Activated naive CD8-positive, alpha-beta T cell treated with anti-CD3 and anti-CD28 coated beads, Interleukin-2, amount 50 U/mL, for 24 hours (primary cell): Measurements from ENCODE around the gene ZG16.

Experiments
- ATAC-seq: fragments of 150-1000 bp; cut with Tn5 transposase; one replicate; pipeline ENCODE4 v1.10.0; 2021
- DNase-seq: peaks from one replicate; pipeline ENCODE4 v3.0.0; 2021
- H3K27ac Mint-ChIP-seq: one replicate; pipeline ENCODE4 v1.8.0; 2021; ENCODE audit warnings: mild to moderate bottlenecking, mixed read lengths
- H3K27me3 Mint-ChIP-seq: one replicate; pipeline ENCODE4 v1.8.0; 2021; ENCODE audit warnings: mixed read lengths
- H3K36me3 Mint-ChIP-seq: one replicate; pipeline ENCODE4 v1.8.0; 2021; ENCODE audit warnings: low read depth, mixed read lengths
- H3K4me1 Mint-ChIP-seq: one replicate; pipeline ENCODE4 v1.8.0; 2021; ENCODE audit warnings: mixed read lengths
- H3K4me3 Mint-ChIP-seq: one replicate; pipeline ENCODE4 v1.8.0; 2021; ENCODE audit warnings: mild to moderate bottlenecking, moderate library complexity, mixed read lengths
- H3K9me3 Mint-ChIP-seq: one replicate; pipeline ENCODE4 v1.8.0; 2021; ENCODE audit warnings: mixed read lengths

The ZG16 gene

DNA sequence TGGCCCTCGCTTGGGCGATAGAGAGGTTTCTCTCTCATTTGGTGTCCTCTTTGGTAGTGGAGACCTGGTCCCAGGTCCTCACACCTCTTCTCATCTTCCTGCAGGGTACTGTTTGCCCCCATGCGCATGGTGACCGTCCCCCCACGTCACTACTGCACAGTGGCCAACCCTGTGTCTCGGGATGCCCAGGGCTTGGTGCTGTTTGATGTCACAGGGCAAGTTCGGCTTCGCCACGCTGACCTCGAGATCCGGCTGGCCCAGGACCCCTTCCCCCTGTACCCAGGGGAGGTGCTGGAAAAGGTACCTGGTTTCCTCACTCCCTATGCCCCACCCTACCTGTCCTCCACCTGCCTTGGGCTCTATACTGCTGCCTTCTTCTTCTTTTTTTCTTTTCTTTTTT is 52.7 kb downstream of the ZG16 start:
- DNase-seq = no peak
- H3K4me3 Mint-ChIP-seq = no peak overlapping the region
- H3K36me3 Mint-ChIP-seq = peaks cover 7% of the 10 kb centered on the region
- no peak overlapping the region for H3K27ac Mint-ChIP-seq
- H3K27me3 Mint-ChIP-seq = no peaks in the 10 kb centered on the region
- no peaks in the 10 kb centered on the region for H3K9me3 Mint-ChIP-seq
- ATAC-seq = no peak
- peaks cover 45% of the 10 kb centered on the region for H3K4me1 Mint-ChIP-seq

DNA sequence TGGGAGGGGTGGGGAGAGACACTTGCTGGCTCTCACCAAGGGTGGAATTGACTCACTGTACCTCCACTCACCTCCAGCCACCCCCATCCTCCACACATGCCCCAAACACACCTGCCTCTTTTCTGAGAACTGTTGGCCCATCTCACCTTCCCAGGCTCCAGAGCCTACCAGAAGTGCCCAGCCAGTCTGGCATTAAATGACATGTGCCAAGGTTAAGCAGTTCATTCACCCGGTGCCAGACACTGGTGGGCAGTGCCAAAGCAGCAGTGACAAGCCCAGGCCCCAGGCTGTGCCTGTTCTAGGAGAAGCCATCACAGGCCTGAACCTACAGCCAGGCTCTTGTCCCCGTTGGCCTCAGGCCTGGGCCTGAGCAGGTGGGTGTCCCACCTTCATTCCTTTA is 53.4 kb downstream of the ZG16 start:
- Mint-ChIP-seq H3K27ac (no peak overlapping the region), H3K4me1 (peaks cover 38% of the 10 kb centered on the region), H3K4me3 (no peak overlapping the region), H3K9me3 (no peaks in the 10 kb centered on the region), H3K36me3 (peaks cover 7% of the 10 kb centered on the region), H3K27me3 (no peaks in the 10 kb centered on the region)
- no peak for DNase-seq
- ATAC-seq = no peak
